GM18526 (cell line): ENCODE measurements around the gene CMPK1.

Experiments used
- POLR2A ChIP-seq: IDR thresholded peaks from 3 replicates; pipeline ENCODE4 v1.6.1; 2011; ENCODE audit not compliant: insufficient read length; ENCODE audit errors: extremely low read depth

The CMPK1 gene

GRCh38 chr1:47333578-47333921, at the start of gene CMPK1:
CMPK1 (plus strand) TSS chr1:47333790; CDS start chr1:47333946, 156 bp downstream.
- peak; percentile 69 for TF ChIP-seq POLR2A

- TF ChIP-seq POLR2A = no peak
Observed at GRCh38 chr1:47295579-47295978, 38.0 kb upstream of the CMPK1 start.

GRCh38 chr1:47298025-47298699, 35.4 kb upstream of the CMPK1 start:
- no peak for TF ChIP-seq POLR2A

GRCh38 chr1:47302472-47302871, 31.1 kb upstream of the CMPK1 start:
- no peak for TF ChIP-seq POLR2A

GRCh38 chr1:47309427-47309826, 24.2 kb upstream of the CMPK1 start:
- TF ChIP-seq POLR2A = no peak

GRCh38 chr1:47313915-47314664, 19.5 kb upstream of the CMPK1 start, which contains the start of gene STIL:
STIL (minus strand) TSS chr1:47314147; CDS start chr1:47310319, 3,828 bp downstream.
- peak; percentile 75 for TF ChIP-seq POLR2A

- no peak for TF ChIP-seq POLR2A
Observed at GRCh38 chr1:47317841-47318240, 15.7 kb upstream of the CMPK1 start.

GRCh38 chr1:47323599-47324031, 10.0 kb upstream of the CMPK1 start:
- TF ChIP-seq POLR2A = no peak

- no peak for TF ChIP-seq POLR2A
Observed at GRCh38 chr1:47324682-47325081, 8.9 kb upstream of the CMPK1 start.

- no peak for TF ChIP-seq POLR2A
Observed at GRCh38 chr1:47325528-47325927, 8.1 kb upstream of the CMPK1 start.

GRCh38 chr1:47326271-47326670, 7.3 kb upstream of the CMPK1 start:
- TF ChIP-seq POLR2A = no peak

GRCh38 chr1:47328992-47329391, 4.6 kb upstream of the CMPK1 start:
- TF ChIP-seq POLR2A = no peak

- TF ChIP-seq POLR2A = no peak
Observed at GRCh38 chr1:47330212-47330611, 3.4 kb upstream of the CMPK1 start.

GRCh38 chr1:47331875-47332274, 1.7 kb upstream of the CMPK1 start:
- TF ChIP-seq POLR2A = no peak

GRCh38 chr1:47332779-47333577, 612 bp upstream of the CMPK1 start:
- TF ChIP-seq POLR2A = no peak
